GM21737 (cell line): ENCODE results near the gene ROCK1.
A peak's percentile ranks its signal among the peaks of the same experiment; 100 is the strongest.

Source experiments
- ATAC-seq: cut with Tn5 transposase; IDR thresholded peaks from one replicate; pipeline ENCODE4 v1.9.1; 2021; ENCODE audit warnings: mild to moderate bottlenecking, moderate library complexity; ENCODE audit not compliant: unreplicated experiment

The ROCK1 gene

GRCh38 chr18:21109936-21110712 lies 1.5 kb downstream of the ROCK1 start:
- no peak for ATAC-seq

- ATAC-seq, result no peak
These were observed 5.7 kb downstream of the ROCK1 start for GRCh38 chr18:21105936-21106335.

- no peak for ATAC-seq
These were observed 10.4 kb downstream of the ROCK1 start for GRCh38 chr18:21101172-21101571.

DNA sequence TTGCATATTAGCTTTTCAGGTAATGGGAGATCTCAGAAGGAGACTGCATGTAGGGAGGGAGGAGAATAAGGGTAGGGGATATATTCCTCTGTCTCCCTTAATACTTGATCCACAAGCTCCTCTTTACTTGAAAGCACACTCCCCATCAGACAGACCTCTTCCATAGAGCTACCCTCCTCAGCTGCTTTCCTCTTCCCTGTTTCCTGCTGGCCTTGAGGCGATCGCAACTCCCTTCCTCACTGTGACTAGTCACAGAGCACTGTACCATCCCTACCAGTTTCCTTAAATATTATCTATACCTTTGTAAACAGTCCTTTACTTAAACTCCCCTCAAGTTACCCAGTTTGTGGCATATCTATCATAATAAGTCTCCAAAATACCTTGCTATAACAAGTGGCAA lies 10.9 kb downstream of the ROCK1 start:
- no peak for ATAC-seq

DNA sequence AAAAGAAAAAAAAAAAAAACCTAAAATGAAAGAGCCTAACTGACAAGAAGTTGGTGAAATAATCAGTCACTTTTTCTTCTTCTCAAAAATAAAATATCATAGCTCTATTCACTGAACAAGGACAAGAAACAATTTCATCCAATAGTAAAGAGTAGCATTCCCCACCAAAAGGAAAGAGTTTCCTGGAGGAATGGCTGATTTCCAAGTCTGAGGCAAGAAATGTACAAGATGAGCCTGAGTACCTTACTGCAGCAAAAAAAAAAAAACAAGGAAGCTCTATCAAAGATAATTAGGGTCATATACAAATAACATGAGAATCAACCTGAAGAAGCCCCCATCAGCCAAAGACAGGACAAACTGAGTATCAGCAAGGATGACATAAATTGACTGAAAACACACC lies 11.5 kb downstream of the ROCK1 start:
- no peak for ATAC-seq

- ATAC-seq, result peak; percentile 78
These were observed 12.2 kb downstream of the ROCK1 start for GRCh38 chr18:21099442-21099841.

DNA sequence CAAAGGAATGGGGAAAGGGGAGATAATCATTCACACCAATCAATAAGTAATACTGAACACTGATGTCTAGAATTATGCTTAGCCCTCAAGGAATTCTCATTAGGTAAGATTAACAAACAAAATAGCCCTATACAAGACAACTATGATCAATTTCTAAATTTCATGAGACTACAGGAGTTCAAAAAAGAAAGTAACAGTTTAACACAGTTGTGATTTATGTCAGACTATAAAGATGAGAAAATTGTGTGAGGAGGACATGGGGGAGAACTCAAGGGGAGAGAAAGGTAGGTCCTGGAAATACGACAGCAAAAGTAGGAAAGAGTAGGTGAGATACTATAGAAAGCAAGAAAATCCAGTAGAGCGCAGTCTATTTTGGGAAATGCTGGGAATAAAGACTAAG lies 14.9 kb downstream of the ROCK1 start:
- no peak for ATAC-seq

DNA sequence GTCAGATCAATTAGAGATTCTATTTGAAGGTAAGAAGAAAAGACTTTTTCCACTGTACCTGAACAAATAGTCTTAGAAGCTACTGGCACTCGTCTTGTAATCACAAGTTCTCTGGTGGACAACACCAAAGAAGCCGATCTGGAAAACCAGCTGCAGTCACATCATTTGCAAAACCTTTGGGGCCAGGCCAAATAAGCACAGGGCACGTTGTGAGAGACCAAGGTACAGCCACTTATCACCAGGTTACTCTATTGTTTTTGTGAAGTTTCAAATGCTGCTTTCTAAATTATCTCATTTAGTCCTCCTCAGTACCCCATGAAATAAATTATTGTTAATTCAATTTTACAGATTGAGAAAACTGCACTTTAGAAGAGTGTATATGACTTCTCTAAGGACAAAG lies 18.5 kb downstream of the ROCK1 start:
- ATAC-seq, result no peak

- no peak for ATAC-seq
These were observed 20.9 kb downstream of the ROCK1 start for GRCh38 chr18:21090680-21091079.

DNA sequence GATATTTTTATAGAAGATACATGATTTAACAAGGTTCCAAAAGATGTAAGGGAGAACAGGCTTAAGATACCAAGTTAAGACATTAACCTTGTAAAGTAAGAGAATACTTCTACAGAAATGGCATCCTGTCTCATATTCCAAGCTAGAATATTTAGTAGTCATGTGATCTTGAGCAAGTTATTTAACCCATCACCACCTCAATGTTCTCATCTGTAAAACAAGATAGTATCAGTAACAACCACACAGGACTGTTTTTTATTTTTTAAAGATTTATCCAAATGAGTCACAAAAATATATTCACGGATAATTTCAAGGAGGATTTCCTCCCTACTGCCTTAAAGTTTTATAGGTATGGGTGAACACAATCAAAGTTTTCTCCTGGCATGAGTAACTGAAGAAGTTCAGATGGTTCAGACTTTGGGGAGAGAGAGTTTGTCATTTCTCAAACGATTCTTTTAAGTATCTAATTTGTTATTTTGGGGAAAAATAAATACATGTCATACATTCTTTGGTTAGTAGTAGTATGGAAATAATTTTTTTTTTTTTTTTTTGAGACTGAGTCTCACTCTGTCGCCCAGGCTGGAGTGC lies 25.9 kb downstream of the ROCK1 start:
- ATAC-seq, result no peak

DNA sequence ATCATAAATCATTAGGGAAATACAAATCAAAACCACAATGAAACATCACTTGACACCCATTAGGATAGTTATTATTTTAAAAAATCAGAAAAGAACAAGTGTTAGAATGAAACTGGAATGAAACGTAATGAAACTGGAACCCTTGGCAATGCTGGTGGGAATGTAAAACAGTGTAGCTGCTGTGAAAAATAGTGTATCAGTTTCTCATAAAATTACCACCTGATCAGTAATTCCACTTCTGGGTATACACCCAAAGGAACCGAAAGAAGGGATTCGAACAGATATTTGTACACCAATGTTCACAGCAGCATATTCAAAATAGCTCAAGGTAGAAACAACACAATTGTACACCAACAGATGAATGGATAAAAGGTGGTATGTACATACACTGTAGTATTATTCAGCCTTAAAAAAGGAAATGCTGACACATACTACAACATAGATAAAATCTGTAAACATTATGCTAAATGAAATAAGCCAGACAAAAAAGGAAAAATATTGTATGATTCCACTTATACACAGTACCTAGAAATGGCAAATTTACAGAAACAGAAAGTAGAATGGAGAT lies 27.0 kb downstream of the ROCK1 start:
- no peak for ATAC-seq

DNA sequence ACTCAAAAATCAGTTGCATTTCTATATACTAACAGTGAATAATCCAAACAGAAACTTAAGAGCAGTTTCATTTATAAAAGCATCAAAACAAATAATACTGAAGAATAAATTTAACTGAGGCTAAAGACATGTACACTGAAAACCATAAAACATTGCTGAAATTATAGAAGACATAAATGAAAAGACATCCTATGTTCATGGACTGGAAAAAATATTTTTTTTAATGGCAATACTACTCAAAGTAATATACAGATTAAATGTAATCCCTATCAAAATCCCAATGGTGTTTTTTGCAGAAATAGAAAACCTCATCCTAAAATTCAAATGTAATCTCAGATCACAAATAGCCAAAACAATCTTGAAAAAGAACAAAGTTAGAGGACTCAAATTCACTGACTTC lies 28.6 kb downstream of the ROCK1 start:
- no peak for ATAC-seq

DNA sequence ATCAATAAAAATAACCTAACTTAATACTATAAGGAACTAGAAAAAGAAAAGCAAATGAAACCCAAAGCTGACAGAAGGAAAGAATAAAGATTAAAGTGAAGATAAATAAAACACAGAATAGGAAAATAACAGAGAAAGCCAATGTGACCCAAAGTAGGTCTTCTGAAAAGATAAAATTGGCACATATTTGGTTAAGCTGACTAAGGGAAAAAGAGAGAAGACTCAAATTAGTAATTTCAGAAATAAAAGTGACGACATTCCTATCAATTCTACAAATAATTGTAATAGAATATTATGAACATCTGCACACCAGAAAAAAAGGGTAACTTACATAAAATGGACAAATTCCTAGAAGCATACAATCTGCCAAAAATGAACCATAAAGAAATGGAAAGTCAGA lies 30.2 kb downstream of the ROCK1 start:
- ATAC-seq, result no peak

GRCh38 chr18:21080576-21080975 lies 31.0 kb downstream of the ROCK1 start:
- ATAC-seq, result no peak

DNA sequence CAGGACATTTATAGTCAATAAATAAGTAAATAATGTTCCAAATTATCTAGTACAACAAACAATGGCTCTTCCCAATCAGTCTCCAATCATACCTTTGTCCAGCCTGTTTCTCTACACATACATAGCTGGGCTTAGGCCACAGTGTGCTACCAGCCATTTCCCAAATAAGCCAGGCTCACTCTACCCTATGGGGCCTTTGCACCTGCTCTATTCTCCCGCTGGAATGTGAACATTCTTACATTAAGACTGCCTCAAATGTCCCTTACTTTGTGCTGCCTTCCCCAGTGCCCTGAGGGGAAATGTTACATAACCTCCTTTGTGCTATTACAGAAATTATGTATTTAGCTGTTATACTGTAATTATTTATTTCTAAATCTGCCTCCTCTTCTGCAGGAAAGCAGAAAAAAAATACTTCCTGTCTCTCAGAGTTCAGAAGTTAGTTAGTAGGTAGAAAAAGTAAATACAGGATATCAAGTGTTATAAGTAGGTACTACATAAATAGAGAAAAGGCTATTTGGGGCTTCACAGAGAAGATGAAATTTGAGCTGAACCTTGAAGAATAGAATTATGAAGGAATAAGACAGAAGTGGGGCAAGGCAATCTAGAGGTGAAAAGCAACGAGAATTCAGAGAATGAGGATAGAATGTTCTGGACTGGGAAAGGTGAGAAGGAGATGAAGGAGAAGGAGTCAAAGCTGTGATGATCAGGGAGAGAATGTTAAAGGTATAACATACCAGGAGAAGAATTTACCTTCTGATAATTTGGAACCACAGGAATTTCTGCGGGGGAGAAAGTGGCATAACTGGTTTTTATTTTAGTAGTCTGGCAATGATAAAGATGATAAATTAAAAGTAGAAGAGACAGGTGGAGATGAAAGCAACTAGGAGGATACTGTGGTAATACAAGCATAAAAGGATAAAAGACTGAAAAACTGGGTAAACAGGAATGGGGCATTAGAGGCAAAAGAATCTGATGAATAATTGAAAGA lies 37.0 kb downstream of the ROCK1 start:
- no peak for ATAC-seq

- no peak for ATAC-seq
These were observed 38.4 kb downstream of the ROCK1 start for GRCh38 chr18:21073180-21073579.

DNA sequence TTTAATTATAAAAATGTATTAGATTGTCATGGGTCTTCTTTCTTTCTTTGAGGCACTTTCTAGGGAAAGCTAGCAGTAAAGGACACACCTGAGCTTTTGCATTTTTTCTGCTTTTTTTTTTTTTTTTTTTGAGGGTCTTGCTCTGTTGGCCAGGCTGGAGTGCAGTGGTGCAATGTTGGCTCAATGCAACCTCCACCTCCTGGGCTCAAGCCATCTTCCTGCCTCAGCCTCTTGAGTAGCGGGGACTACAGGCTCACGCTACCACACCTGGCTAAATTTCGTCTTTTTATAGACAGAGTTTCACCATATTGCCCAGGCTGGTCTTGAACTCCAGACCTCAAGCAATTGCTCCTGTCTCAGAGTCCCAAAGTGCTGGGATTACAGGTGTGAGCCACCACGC lies 40.5 kb downstream of the ROCK1 start:
- no peak for ATAC-seq

- ATAC-seq, result no peak
These were observed 42.1 kb downstream of the ROCK1 start for GRCh38 chr18:21069468-21069867.

DNA sequence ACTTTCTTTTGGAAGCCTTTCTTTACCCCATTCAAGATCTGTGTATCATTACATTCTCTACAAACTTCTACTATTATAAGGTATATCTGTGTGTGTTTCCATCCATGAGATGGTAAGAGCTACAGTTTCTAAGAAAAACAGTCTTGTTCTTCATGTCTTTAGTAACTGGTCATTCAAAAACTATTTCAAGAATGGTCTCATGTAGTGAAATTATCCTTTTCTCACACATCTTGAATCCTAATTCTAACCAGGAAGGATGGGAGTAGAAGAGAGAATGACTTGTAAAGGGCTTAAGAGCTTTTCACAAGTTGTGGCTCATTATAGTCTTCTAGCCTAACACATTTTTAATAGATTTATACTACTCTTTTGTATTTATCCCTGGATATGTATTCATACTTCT lies 47.3 kb downstream of the ROCK1 start:
- ATAC-seq, result no peak

DNA sequence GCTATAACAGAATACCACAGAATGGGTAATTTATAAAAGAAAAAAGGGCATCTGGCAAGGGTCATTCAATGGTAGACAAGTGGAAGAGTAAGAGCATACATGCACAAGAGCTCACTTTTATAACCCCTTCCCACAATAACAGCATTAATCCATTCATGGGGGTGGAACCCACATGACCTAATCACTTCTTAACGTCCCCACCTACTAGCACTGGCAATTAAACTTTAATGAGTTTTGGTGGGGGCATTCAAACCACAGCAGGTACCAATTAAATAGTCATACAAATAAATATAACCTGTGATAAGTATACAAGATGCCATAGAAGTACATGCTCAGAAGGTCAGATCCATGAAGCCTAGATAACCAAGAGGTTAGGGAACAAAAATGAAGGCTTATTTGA lies 48.6 kb downstream of the ROCK1 start:
- no peak for ATAC-seq

DNA sequence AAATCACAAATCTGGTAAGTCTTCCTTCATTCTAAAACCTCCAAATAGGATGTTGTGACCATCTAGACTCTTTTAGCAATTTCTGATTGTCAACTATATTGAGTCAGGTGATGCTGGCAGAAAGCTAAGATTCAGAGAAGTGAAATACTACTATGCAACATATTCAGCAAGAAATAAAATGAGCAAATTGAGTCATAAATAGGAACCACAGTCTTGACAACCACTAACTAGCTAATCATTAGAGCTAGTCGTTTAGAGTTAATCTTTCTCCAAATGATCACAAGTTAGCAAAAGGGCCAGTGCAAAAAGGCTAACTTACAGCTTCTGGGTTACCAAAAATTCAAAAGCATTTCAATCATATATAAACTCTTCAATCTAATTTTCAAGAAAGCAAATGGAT lies 54.5 kb downstream of the ROCK1 start:
- ATAC-seq, result no peak
